H1 (cell line): Measurements from ENCODE around the gene CPXM2. TPM values are rescaled to one million over a fixed set of nuclear protein-coding genes. Genes with fewer than 3 reads are reported as not detected.

Experiments used
- CBX5 ChIP-seq: fragments of 300-800, 300-1000 bp; sonication (generic); IDR thresholded peaks from 2 replicates; pipeline ENCODE4 v1.7.1; 2016; ENCODE audit warnings: antibody characterized with exemption, low read length, low read depth
- YY1 ChIP-seq: IDR thresholded peaks from 2 replicates; pipeline ENCODE4 v1.6.1; 2011; ENCODE audit warnings: low read depth, mild to moderate bottlenecking, low read length
- polyA plus RNA-seq, 7 experiments: library from polyadenylated mRNA; depleted of rRNA in 3 of 7; stranded (reverse) in 5 of 7; unstranded in 2 of 7; fragments of >200 nt in 5 of 7; fragments of 200-250 nt in 2 of 7; gene quantifications; 1 replicate in 5 of 7; 2 replicates in 1 of 7; 4 replicates in 1 of 7; pipeline versions ENCODE4 v1.2.1 to v1.2.3, GENCODE V29; 2011 to 2013; ENCODE audit warnings: missing spikeins in 2 of 7, mixed read lengths in 2 of 7
- total RNA-seq: library from RNA; stranded (reverse); fragmentation: NEBNext Ultra II Directional; extraction: Animal tissue kit (Norgen Biotek cat#: 25700); gene quantifications from 2 replicates; pipeline ENCODE4 v1.2.1, GENCODE V29; 2021

The CPXM2 gene
- total and polyA plus RNA-seq, 2 of the 8 experiments (the other 6 are each of a cell fraction or from before 2014, with no cell fraction given) = 2.4 to 2.9 TPM

DNA sequence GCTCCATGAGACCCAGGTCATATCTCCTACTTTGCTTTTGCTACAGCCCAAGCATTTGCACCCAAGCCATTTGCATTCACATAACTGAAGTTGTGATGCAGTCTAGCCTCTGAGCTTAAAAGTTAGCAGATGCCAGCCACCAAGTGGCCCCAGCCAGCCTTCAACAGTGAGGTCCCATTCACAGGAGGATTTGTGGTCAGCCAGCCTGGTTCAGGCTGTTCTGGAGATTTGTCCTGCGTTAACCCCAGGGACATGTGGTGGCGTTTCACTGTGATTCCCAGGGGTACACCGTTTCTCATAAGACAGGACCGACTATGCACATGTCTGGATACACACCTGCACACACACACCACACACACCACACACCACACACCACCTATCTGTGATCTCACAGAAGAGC, 174.3 kb downstream of the CPXM2 start (continued):
- no peak for TF ChIP-seq CBX5
- no peak for TF ChIP-seq YY1
